Adipose tissue (tissue), 3 donors: ENCODE results near the gene SFN. TPM values are rescaled to one million over a fixed set of nuclear protein-coding genes. Genes with fewer than 3 reads are reported as not detected.
"Not testable (repeated sequence)": the region's sequence is repeated elsewhere in the genome, so short reads cannot be mapped to it uniquely, and the experiment has no call there.

Experiments used
- H3K27ac ChIP-seq: one replicate; pipeline ENCODE4 v1.5.1; 2013; ENCODE audit warnings: low read depth, low read length
- WGBS, 3 donors: extraction: QIAGEN DNeasy Blood & Tissue Kit; methylation state at CpG; one replicate each; pipeline ENCODE4 v1.1.7; 2013; 5-methylcytosine and 5-hydroxymethylcytosine counted together
- polyA plus RNA-seq, 3 donors: library from polyadenylated mRNA; stranded (reverse); fragments of 200-250 nt; gene quantifications; one replicate each; pipeline ENCODE4 v1.2.3, GENCODE V29; 2013
- donor health status: healthy with polysubstance abuse.
- donor health status: Bipolar disorder and iron deficiency.
- donor health status: healthy.

Gene SFN
- polyA plus RNA-seq, 3 donors = 0.44 to 9.4 (median 0.79) TPM

GRCh38 chr1:26858160-26858559 lies 4.8 kb upstream of the SFN start:
- WGBS, 3 donors = 64 to 79% (median 72%) methylated on average over 4 of the region's 4 CpGs
- H3K27ac ChIP-seq = no peak overlapping the region

GRCh38 chr1:26858891-26859640 lies 3.9 kb upstream of the SFN start:
- 84 to 91% (median 87%) methylated on average over 6 to 7 of the region's 7 CpGs for WGBS, 3 donors

GRCh38 chr1:26861286-26861701 lies 1.7 kb upstream of the SFN start:
- H3K27ac ChIP-seq = no peak overlapping the region
- WGBS, 3 donors = 71 to 77% (median 73%) methylated on average over 5 of the region's 5 CpGs

More at GRCh38 chr1:26858891-26859640, 3.9 kb upstream of the SFN start:
- no peak overlapping the region for H3K27ac ChIP-seq

DNA sequence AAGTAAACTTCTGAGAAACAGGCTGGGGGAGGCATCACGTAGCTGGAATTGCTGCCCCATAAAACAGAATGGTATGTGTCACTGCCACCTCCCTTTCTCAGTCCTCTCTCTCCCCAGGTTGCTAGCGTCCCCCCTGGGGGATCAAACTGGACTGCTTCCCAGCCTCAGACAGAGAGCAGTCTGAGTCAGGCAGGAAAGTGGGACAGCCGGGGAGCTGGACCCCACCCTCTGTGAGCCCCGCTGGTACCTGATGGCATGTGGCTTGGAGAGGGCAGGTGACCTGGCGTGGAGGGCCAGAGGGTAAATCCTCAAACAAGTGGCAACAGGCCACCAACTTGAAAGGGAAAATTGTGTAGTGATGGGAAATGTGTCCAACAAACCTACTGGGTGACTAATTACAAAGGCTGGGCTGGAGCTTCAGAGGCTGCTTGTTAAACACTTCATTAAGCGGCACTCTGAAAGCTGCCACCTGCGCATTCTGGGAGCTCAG lies 1.0 kb upstream of the SFN start:
- 78 to 91% (median 85%) methylated on average over 7 of the region's 7 CpGs for WGBS, 3 donors
- no peak overlapping the region for H3K27ac ChIP-seq

GRCh38 chr1:26863685-26864077 lies 732 bp downstream of the SFN start:
- 69 to 70% (median 69%) methylated on average over 15 to 20 of the region's 20 CpGs for WGBS, 3 donors
- H3K27ac ChIP-seq = no peak overlapping the region

GRCh38 chr1:26864610-26865480 lies 1.9 kb downstream of the SFN start:
- 0 to 1% (median 0%) methylated on average over 71 to 75 of the region's 75 CpGs for WGBS, 3 donors
- peak overlapping the region; percentile 90 for H3K27ac ChIP-seq

DNA sequence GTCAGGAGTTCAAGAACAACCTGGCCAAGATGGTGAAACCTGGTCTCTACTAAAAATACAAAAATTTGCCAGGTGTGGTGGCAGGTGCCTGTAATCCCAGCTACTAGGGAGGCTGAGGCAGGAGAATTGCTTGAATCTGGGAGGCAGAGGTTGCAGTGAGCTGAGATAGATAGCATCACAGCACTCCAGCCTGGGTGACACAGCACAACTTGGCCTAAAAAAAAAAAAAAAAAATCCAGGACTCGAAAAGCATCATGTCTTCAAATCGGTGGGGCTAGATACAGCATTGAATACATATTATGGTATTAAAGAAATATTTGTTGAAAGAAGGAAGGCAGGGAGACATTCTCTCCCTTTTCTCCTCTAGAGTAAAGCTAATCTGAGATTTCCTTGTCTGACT lies 10.1 kb downstream of the SFN start:
- 65 to 77% (median 68%) methylated on average over 2 of the region's 2 CpGs for whole genome bisulfite sequencing, 3 donors

DNA sequence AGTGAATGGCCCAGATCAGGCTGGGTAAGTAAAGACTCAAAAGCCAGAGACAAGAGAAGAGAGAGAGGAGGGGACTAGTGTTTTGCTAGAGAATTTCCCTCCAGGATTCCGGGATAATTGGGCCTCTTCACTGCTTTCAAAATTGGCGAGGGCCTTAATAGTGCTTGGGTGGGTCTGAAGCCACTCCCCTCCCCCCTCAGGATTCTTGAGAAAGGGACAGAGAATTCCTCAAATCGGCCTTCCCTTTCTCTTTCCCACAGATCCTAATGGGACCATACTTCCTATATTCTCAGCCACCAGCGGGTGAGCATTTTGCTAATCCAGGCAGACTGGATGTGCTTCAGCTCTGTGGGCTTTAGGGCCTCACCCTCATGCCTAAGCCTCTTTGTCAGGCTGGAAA lies 11.9 kb downstream of the SFN start:
- H3K27ac ChIP-seq = no peak overlapping the region
- 65 to 79% (median 75%) methylated on average over 4 of the region's 4 CpGs for WGBS, 3 donors

More for the DNA sequence above, 10.1 kb downstream of the SFN start:
- H3K27ac ChIP-seq = not testable (repeated sequence)

GRCh38 chr1:26877326-26877725 lies 14.4 kb downstream of the SFN start:
- 62 to 79% (median 72%) methylated on average over 2 of the region's 2 CpGs for WGBS, 3 donors
- H3K27ac ChIP-seq = no peak overlapping the region

GRCh38 chr1:26879793-26880192 lies 16.8 kb downstream of the SFN start:
- H3K27ac ChIP-seq = no peak overlapping the region
- WGBS, 3 donors = 91 to 95% (median 93%) methylated on average over 4 of the region's 4 CpGs

DNA sequence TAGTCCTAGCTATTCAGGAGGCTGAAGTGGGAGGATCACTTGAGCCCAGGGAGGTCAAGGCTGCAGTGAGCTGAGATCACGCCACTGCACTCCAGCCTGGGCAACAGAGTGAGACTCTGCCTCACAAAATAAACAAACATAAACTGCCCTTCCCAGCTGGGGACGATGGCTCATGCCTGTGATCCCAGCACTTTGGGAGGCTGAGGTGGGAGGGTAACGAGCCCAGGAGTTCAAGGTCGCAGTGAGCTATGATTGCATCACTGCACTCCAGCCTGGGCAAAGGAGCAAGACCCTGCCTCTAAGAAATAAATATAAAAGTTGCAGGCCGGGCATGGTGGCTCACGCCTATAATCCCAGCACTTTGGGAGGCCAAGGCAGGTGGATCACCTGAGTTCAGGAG lies 18.7 kb downstream of the SFN start:
- not testable (repeated sequence) for H3K27ac ChIP-seq
- 80 to 90% (median 87%) methylated on average over 6 of the region's 6 CpGs for WGBS, 3 donors

DNA sequence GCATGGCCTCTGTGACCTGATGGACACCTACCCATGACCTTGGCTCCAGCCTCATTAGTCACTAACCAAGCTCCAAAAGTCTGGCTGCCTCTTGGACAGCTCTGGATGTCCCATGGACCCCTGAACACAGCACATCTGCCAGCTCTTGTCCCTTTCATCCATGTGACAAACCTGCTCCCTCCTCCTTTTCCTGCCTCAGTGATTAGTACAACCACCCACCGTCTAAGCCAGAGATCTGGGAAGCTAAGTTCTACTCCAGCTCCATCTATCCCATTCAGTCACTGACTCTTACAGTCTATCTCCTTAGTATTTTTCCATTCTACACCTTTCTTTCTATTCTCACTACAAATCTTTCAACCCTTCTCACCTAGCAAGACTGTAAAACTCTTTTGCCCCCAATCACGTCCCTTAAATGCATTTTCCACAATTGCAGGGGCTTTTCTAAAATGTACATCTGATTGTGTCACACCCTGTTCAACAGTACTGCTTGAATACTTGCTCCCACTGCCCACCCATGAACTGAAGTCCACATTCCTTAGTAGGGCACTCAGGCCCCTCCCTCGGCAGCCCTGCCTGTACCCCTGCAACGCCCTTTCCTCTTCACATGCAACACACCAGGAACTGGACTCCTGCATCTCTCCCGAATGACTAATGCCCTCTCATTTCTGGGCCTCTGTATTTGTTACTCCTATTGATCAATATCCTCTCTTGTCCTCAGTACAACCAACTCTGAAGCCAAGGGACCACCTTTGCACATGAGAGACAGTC lies 19.9 kb downstream of the SFN start:
- no peak overlapping the region for H3K27ac ChIP-seq
- 86 to 91% (median 88%) methylated on average over 5 of the region's 5 CpGs for WGBS, 3 donors

GRCh38 chr1:26887125-26887524 lies 24.2 kb downstream of the SFN start:
- WGBS, 3 donors = 62 to 79% (median 74%) methylated on average over 1 of the region's 1 CpG
- no peak overlapping the region for H3K27ac ChIP-seq

- H3K27ac ChIP-seq = no peak overlapping the region
Measured at GRCh38 chr1:26888231-26888630, 25.3 kb downstream of the SFN start.

GRCh38 chr1:26889551-26890466 lies 26.9 kb downstream of the SFN start, which contains the start of gene GPN2:
GPN2 (minus strand) TSS chr1:26890283; CDS start chr1:26890096, 187 bp downstream.
- whole genome bisulfite sequencing, 3 donors = 1% methylated on average over 78 to 89 of the region's 89 CpGs
- H3K27ac ChIP-seq = peak within 1 kb of the TSS; percentile 88

More at GRCh38 chr1:26888231-26888630, 25.3 kb downstream of the SFN start:
- 91 to 100% (median 100%) methylated on average over 1 of the region's 1 CpG for WGBS, 3 donors

GRCh38 chr1:26890467-26890796 lies 27.5 kb downstream of the SFN start:
- WGBS, 3 donors = 0 to 3% (median 3%) methylated on average over 12 of the region's 12 CpGs

GRCh38 chr1:26894263-26894662 lies 31.3 kb downstream of the SFN start:
- H3K27ac ChIP-seq = no peak overlapping the region
- 92 to 95% (median 92%) methylated on average over 13 of the region's 13 CpGs for WGBS, 3 donors

More at GRCh38 chr1:26890467-26890796, 27.5 kb downstream of the SFN start:
- H3K27ac ChIP-seq = peak overlapping the region; percentile 26
